GM21786 (cell line): ENCODE results near the gene HLA-DQA1.
"Not testable (repeated sequence)": the region's sequence is repeated elsewhere in the genome, so short reads cannot be mapped to it uniquely, and the experiment has no call there.

Source experiments
- ATAC-seq: cut with Tn5 transposase; IDR thresholded peaks from one replicate; pipeline ENCODE4 v1.9.1; 2021; ENCODE audit not compliant: unreplicated experiment

The HLA-DQA1 gene

DNA sequence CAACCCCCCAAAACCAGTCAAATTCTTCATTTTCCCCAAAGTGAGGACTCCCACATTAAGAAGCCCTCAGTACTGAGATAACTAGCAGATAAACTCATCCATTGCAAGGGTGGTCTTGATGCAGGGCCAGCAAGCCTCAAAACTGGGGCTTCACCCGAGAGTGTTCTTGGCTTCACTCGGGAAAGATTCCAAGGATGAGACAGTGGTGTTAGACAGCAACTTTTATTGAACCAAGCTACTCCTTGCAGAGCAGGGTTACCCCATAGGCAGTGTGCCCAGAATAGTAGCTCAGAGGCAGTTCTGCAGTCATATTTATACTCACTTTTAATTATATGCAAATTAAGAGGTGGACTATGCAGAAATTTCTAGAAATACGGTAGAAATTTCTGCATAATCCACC lies 15.8 kb upstream of the HLA-DQA1 start:
- no peak for ATAC-seq

GRCh38 chr6:32622545-32623401 lies 14.4 kb upstream of the HLA-DQA1 start:
- peak; percentile 68 for ATAC-seq

DNA sequence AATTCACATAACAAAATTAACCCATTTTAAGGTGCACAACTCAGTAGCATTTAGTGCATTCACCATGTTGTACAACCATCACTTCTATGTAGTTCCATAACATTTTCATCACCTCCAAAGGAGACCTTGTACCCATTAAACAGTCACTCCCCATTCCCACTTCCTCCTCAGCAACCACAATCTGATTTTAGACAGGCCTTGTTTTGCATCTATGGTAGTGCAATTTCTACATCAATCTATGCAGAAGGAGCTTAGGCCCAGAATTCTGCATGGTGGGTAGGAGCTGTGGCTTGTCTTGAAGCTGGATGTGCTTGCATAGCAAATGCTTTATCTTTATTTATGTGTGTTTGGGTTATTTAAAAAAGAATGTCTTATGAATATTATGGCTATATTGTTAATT lies 13.5 kb upstream of the HLA-DQA1 start:
- ATAC-seq: no peak

- no peak for ATAC-seq
These were observed 12.6 kb upstream of the HLA-DQA1 start for GRCh38 chr6:32624565-32624964.

DNA sequence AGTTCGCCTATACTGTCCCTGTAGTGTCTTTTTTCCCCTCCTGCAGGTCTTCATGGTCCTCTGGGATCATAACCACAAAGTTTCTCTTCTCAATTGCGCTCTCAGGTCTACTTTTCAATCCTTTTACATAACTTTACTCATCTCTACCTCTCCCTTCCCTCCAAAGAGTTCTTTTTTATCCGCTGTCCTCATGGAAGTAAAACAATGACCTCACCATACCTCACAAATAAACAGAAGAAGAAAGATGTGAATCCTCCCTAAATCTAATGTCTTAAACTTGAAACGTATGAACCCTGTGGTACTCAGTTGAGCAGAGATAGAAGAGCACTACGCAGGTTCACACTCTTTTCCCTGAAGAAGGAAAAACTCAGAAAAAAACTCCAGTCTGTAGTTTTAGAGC lies 12.1 kb upstream of the HLA-DQA1 start:
- no peak for ATAC-seq

GRCh38 chr6:32627249-32627648 lies 10.0 kb upstream of the HLA-DQA1 start:
- no peak for ATAC-seq

DNA sequence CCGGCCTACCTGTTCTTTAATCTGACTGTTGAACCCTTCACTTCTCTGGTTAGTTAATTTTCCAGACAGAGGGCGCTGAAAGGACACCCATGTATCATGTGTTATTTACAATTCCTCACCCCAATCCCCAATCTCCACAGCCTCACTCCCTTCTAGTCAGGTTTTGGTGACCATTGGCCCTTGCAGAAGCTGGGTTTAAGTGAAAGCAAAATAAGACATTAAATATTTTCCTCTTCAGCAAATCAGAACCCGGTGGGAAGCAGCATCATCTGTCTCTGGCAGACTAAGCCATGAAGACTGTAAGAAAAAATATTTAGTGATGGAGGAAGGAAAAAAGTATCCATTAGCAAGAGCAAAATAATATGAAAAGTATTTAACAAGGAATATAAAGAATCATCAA lies 9.4 kb upstream of the HLA-DQA1 start:
- ATAC-seq: no peak

GRCh38 chr6:32629793-32630192 lies 7.4 kb upstream of the HLA-DQA1 start:
- ATAC-seq: not testable (repeated sequence)

- no peak for ATAC-seq
These were observed 1.6 kb upstream of the HLA-DQA1 start for GRCh38 chr6:32635526-32636123.

DNA sequence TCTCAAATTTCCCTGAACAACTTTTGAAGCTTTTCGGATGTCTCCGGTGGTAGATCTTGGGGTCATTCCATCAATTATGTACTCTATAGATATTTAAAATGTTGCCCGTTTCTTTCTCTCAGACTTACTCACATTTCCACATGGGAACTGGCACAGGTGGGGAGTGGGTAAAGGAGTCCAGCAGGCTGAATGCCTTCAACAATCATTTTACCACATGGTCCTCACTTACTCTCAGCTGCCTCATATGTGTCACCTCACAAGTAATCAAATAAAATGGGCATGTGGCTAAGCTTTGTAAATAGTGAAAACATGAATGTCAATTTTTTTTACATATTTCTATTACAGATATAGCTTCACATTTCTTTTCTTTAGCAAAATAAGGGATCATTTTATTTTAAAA lies 677 bp downstream of the HLA-DQA1 start:
- no peak for ATAC-seq

- ATAC-seq: no peak
These were observed 1.5 kb downstream of the HLA-DQA1 start for GRCh38 chr6:32638532-32639219.

DNA sequence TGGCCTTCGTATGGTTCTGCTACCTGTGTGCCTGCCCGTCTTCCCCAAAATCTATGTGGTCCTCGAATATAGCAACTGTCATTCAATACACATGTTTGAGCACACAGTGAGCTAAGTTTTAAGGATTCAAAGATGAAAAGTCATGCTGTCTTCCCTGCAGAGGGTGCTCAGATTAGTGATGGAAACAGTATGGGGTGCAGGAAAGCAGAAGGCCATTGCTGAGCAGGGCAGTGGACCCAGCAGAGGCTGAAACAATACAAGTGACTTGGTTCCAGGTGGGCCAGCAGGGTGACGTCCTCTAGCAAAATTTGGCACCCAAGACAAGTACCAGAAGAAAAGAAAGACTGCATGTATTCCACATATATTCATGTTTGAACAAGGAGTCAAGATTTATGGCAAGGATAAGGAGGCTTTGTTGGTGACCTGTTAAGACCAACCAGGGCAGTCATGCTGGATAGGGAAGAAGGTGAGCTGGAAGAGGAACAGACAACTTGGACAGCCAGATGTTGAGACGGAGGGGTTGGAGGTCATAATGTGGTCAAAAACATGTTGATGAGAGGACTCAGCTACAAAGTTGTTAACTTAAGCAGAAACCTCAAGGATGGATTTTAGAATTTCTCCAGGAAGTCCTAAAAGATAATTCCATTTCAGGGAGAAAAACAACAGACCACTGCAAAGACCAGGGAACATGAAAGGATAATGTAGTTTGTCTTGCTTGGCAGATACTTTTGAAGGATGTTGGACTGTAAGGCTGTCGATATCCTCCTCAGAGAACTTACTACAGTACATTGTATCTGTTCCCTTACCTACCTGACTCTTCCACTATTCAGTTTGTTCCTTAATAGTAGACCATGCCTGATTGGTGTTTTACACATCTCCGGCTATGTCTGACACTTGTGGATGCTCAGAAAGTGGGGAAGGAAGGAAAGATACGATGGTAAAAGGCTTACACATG lies 2.5 kb downstream of the HLA-DQA1 start:
- ATAC-seq: no peak

GRCh38 chr6:32641122-32641521 lies 3.9 kb downstream of the HLA-DQA1 start:
- no peak for ATAC-seq

DNA sequence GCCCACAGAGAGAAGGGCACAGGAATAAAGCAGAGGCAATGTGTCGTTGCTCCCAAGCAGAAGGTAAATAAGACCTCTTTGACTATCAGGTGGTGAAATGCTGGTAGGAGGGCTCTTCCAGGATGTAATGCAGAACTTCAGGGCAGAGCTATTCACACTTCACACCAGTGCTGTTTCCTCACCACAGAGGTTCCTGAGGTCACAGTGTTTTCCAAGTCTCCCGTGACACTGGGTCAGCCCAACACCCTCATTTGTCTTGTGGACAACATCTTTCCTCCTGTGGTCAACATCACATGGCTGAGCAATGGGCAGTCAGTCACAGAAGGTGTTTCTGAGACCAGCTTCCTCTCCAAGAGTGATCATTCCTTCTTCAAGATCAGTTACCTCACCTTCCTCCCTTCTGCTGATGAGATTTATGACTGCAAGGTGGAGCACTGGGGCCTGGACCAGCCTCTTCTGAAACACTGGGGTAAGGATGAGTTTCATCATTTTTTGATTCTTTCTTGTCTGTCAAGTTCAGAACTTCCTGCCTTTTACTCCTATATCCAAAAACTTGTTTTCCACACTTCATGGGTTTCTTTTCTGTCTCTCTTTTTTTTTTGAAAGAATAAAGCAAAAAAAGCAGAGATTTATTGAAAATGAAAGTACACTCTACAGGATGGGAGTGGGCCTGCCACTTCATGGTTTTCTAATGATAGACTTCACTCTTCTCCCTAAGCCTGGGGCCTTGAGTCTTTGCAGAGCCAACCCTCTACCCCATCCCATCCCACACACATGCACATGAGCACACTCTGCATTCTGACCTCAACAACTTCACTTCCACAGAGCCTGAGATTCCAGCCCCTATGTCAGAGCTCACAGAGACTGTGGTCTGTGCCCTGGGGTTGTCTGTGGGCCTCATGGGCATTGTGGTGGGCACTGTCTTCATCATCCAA lies 4.8 kb downstream of the HLA-DQA1 start:
- ATAC-seq: not testable (repeated sequence)

DNA sequence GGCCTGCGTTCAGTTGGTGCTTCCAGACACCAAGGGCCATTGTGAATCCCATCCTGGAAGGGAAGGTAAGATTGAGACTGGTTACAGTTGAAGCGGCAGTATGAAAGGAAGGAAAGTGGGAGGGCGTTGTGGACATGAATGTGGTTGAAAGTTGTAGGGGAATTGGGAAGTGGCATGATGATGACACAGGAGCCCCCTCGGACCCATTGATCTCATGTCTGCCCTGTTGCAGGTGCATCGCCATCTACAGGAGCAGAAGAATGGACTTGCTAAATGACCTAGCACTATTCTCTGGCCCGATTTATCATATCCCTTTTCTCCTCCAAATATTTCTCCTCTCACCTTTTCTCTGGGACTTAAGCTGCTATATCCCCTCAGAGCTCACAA lies 5.5 kb downstream of the HLA-DQA1 start:
- no peak for ATAC-seq

- ATAC-seq: no peak
These were observed 6.7 kb downstream of the HLA-DQA1 start for GRCh38 chr6:32643904-32644303.

DNA sequence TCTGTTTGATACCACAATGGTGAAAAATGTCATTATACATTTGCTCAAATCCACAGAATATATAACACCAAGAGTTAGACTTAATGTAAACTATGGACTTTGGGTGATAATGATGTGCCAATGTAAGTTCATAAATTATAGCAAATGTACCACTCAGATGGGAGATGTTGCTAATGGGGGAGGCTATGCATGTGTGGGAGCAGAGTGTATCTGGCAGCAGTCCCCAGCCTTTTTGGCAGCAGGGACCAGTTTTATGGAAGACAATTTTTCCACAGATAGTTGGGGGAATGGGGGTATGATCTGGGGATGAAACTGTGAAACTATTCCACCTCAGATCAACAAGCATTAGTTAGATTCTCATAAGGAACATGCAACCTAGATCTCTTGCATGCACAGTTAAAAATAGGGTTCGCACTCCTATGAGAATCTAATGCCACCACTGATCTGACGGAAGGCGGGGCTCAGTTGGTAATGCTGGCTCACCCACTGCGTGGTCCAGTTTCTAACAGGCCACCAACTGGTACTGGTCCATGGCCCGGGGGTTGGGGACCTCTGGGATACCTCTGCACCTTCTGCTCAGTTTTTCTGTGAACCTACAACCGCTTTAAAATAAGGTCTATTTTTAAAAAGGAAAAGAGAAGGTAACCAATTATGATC lies 8.0 kb downstream of the HLA-DQA1 start:
- no peak for ATAC-seq

DNA sequence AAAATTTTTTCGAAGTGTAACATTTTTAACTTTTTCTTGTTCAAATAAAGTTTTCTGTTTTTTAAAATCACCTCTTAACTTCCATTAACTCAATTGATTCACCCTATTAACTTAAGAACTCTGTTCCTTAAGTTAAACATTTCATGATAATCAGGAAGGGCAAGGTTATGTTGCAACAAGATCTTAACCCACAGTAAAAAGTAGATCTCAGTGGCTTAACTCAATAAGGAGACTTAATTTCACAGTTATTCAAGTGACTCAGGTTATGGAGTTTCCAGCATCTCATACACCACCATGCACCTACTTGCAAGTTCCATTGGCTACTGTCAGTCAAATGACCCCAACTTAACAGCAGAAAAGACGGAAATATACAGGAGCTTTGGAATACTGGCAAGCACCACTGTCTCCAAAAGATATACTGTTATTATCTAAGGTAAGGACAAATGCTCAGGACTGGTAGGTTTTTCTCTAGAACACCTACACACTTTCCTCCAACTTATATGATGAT lies 18.1 kb downstream of the HLA-DQA1 start:
- ATAC-seq: no peak

DNA sequence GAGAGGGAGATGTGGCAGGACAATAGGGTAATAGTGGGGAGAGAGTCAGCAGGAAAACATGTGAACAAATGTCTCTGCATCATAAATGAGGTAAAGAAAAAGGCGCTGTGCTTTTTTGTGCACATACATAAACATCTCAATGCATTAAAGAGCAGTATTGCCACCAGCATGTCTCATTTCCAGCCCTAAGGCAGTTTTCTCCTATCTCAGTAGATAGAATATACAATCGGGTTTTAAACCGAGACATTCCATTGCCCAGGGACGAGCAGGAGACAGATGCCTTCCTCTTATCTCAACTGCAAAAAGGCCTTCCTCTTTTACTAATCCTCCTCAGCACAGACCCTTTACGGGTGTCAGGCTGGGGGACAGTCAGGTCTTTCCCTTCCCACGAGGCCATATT lies 20.1 kb downstream of the HLA-DQA1 start:
- not testable (repeated sequence) for ATAC-seq
